Middle frontal gyrus (tissue), 1 donor: ENCODE data around the gene MSRB2.
A peak's percentile ranks its signal among the peaks of the same experiment; 100 is the strongest.
"Not testable (repeated sequence)": the region's sequence is repeated elsewhere in the genome, so short reads cannot be mapped to it uniquely, and the experiment has no call there.

Experiments
- DNase-seq: peaks from one replicate; pipeline ENCODE4 v3.0.0-alpha.2; 2015; ENCODE audit warnings: low spot score; ENCODE audit errors: extremely low spot score

MSRB2 gene

GRCh38 chr10:23095404-23095965, at the start of gene MSRB2:
MSRB2 (plus strand) TSS chr10:23095579; CDS start chr10:23095609, 30 bp downstream.
- peak; percentile 52 for DNase-seq

DNA sequence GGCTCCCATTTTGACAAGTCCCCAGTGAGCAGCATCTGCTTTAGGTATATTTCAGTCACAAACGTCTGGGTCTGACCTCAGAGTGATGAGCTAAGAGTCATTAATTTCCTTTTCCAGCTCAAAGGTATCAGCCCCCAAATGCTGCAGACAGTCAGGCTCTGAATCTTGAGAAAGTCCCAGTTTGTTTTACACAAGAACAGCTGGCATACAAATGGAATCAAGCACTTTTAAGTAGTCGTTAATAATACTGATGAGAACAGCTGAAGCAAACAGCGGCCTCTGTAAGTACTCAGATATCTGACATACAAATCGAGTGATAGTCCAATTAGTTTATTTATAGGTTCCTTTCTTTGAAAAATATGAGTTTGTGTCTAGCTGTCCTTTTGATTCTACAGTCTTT, 49.4 kb upstream of the MSRB2 start:
- no peak for DNase-seq

- DNase-seq: no peak
These were observed 48.0 kb upstream of the MSRB2 start for GRCh38 chr10:23047201-23048050.

DNA sequence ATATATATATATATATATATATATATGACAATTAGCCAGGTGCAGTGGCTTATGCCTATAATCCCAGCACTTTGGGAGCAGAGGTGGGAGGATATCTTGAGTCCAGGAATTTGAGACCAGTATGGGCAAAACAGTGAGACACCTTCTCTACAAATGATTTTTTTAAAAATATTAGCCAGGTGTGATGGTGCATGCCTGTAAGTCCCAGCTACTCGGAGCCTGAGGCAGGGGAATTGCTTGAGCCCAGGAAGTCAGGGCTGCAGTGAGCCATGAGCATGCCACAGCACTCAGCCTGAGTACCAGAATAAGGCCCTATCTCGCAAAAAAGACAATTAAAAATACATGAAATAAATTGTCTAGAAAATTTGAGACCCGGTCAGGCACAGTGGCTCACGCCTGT, 47.2 kb upstream of the MSRB2 start:
- DNase-seq: no peak

DNA sequence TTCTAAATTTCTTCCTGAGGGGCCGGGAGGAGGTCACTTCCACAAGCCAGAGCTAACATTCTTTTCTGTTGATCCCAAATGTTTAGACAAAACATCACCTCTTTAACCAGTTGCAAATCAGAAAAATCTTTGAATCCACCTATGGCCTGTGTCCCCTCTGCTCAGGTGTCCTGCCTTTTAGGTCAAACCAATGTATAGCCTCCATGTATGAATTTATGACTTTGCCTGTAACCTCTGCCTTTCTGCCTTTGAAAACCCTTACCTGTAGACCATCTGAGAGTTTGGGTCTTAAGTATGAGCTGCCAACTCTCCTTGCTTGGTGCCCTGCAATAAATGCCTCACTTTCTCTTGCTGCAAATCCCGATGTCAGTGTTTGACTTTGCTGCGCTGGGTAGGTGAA, 44.1 kb upstream of the MSRB2 start:
- no peak for DNase-seq

- no peak for DNase-seq
These were observed 43.5 kb upstream of the MSRB2 start for GRCh38 chr10:23051855-23052331.

DNA sequence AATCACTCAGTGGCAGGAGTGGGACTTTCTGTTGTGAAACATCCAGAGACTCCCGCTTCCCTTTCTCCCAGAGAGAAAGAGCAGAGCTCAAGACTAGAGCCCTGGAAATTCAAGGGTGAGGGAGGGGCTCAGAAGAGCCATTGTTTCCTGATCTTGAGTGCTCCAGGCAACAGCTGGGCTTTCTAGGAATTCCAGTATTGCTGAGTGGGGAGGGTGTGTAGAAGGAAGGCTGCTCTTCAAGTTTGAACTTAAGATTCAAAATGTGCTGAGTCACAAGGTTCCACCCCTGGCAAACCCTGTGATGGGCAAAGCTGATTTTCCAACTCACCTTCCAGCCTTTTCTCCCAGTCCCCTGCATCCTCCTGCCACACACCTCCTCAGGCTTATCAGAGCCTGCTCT, 42.3 kb upstream of the MSRB2 start:
- DNase-seq: no peak

GRCh38 chr10:23055424-23056185, 39.8 kb upstream of the MSRB2 start:
- no peak for DNase-seq

GRCh38 chr10:23056186-23056579, 39.2 kb upstream of the MSRB2 start:
- DNase-seq: no peak

DNA sequence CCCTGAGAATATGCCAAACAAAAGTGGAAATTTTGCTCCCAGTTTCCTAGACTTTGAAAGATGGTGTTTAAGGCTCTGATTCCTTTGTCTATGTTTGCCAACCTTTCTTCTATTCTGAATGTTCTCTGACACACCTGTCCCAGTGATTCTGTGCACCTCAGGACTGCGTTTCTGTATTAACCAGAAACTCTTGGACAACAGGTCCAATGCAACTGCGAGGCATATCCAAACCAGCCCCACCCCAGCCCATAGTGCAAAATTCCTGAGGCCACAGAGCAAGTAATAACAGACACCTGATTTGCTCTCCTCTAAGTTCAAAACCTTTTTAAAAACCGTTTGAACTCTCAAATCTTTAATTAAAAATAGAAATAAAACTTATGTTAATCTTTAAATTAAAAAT, 37.0 kb upstream of the MSRB2 start:
- DNase-seq: no peak

GRCh38 chr10:23060918-23061317, 34.5 kb upstream of the MSRB2 start:
- no peak for DNase-seq

- DNase-seq: no peak
These were observed 32.1 kb upstream of the MSRB2 start for GRCh38 chr10:23063045-23063972.

- DNase-seq: no peak
These were observed 31.2 kb upstream of the MSRB2 start for GRCh38 chr10:23063973-23064812.

- DNase-seq: not testable (repeated sequence)
These were observed 30.6 kb upstream of the MSRB2 start for GRCh38 chr10:23064813-23065114.

- peak; percentile 87 for DNase-seq
These were observed 30.0 kb upstream of the MSRB2 start for GRCh38 chr10:23065181-23065948.

GRCh38 chr10:23067337-23067736, 28.0 kb upstream of the MSRB2 start:
- DNase-seq: no peak

- peak; percentile 28 for DNase-seq
These were observed 27.2 kb upstream of the MSRB2 start for GRCh38 chr10:23067939-23068775.

GRCh38 chr10:23069019-23069815, 26.2 kb upstream of the MSRB2 start:
- DNase-seq: no peak
